Kidney (tissue), 14 donors: ENCODE data around the gene MUSTN1. TPM values are rescaled to one million over a fixed set of nuclear protein-coding genes. Genes with fewer than 3 reads are reported as not detected.

ENCODE experiments used
- DNase-seq, 5 donors: peaks; one replicate each; pipeline ENCODE4 v3.0.0-alpha.2; 2013 to 2020
- FAIRE-seq: peaks from 2 replicates; lab custom pipeline; 2012; peaks lifted over from hg19 to GRCh38; lab: Jason Lieb, UNC
- H3K27ac ChIP-seq, 2 donors: one replicate each; pipeline ENCODE4 v1.7.0; 2013; ENCODE audit warnings: low read depth in 2 of 2, low read length in 2 of 2, inconsistent platforms in 1 of 2
- H3K27me3 ChIP-seq: one replicate; pipeline ENCODE4 v1.7.1; 2013; ENCODE audit warnings: low read length, inconsistent platforms; ENCODE audit not compliant: control insufficient read depth, insufficient read depth
- H3K36me3 ChIP-seq, 3 donors: one replicate each; pipeline versions ENCODE4 v1.7.0 to v1.7.1; 2013; ENCODE audit warnings: low read length in 3 of 3, control low read depth in 1 of 3, inconsistent platforms in 1 of 3; ENCODE audit not compliant: insufficient read depth in 3 of 3, control insufficient read depth in 2 of 3
- H3K4me1 ChIP-seq, 3 donors: one replicate each; pipeline versions ENCODE4 v1.7.0 to v1.7.1; 2013; ENCODE audit warnings: low read length in 3 of 3, inconsistent platforms in 1 of 3, low read depth in 1 of 3; ENCODE audit not compliant: control insufficient read depth in 2 of 3, insufficient read depth in 2 of 3
- H3K4me3 ChIP-seq, 3 donors: one replicate each; pipeline versions ENCODE4 v1.7.0 to v1.8.1; 2013; ENCODE audit warnings: low read length in 3 of 3, control low read depth in 1 of 3, inconsistent platforms in 1 of 3
- H3K9ac ChIP-seq, 3 donors: one replicate each; pipeline versions ENCODE4 v1.7.0 to v1.7.1; 2013; ENCODE audit warnings: low read length in 3 of 3, control low read depth in 1 of 3, inconsistent platforms in 1 of 3
- H3K9me3 ChIP-seq, 3 donors: one replicate each; pipeline versions ENCODE4 v1.7.0 to v1.7.1; 2013; ENCODE audit warnings: low read length in 3 of 3, control low read depth in 1 of 3, inconsistent platforms in 1 of 3; ENCODE audit not compliant: control insufficient read depth in 2 of 3, insufficient read depth in 1 of 3
- CTCF ChIP-seq: IDR thresholded peaks from 3 replicates; pipeline ENCODE4 v1.5.1; 2012; ENCODE audit warnings: mild to moderate bottlenecking, moderate library complexity, borderline replicate concordance; ENCODE audit not compliant: insufficient read depth; ENCODE audit errors: extremely low read depth
- intact Hi-C: fragments of 100-400 bp; cut with DNase I; formaldehyde crosslinking; loops from one replicate; pipeline ENCODE4 v1.11.1; 2022
- polyA plus RNA-seq: library from polyadenylated mRNA; stranded (reverse); fragments of 350-450 nt; fragmentation: Illumina TruSeq; extraction: RNeasy Lipid Tissue Mini Kit (QIAGEN cat#74804); gene quantifications from one replicate; pipeline ENCODE4 v1.2.3, GENCODE V29; 2014; ENCODE audit warnings: low read depth, low replicate concordance; ENCODE audit not compliant: insufficient read depth
- total RNA-seq: library from RNA; stranded (reverse); fragmentation: NEBNext Ultra II Directional; extraction: Animal tissue kit (Norgen Biotek cat#: 25700); gene quantifications from one replicate; pipeline ENCODE4 v1.2.1, GENCODE V29; 2021
- donor health status: control.
- donor health status: control.
- donor health status: control.
- donor health status: control.
- donor health status: control.
- donor health status: DM: yes; HTN: yes; CAD: no.
- donor health status: Normal renal cell carcinoma (clear cell type).

MUSTN1 gene
- total and polyA plus RNA-seq, 2 donors from 2014 or later = 18.6 to 47.8 TPM

GRCh38 chr3:52871761-52872160, 36.9 kb upstream of the MUSTN1 start:
- H3K36me3 ChIP-seq = no peaks in the 10 kb centered on the region
- DNase-seq (no peak), FAIRE-seq (no peak)
- no peak overlapping the region for H3K4me3 ChIP-seq
- H3K27me3 ChIP-seq = no peaks in the 10 kb centered on the region
- no peaks in the 10 kb centered on the region for H3K9me3 ChIP-seq
- H3K27ac ChIP-seq = no peak overlapping the region
- H3K4me1 ChIP-seq = peaks cover 0 to 7% (median 0%) of the 10 kb centered on the region in 3 donors
- intact Hi-C loops = no loop called here
- H3K9ac ChIP-seq = no peak overlapping the region
- no peak for TF ChIP-seq CTCF

GRCh38 chr3:52870471-52870870, 35.7 kb upstream of the MUSTN1 start:
- DNase-seq = no peak
- no peak for TF ChIP-seq CTCF

GRCh38 chr3:52866427-52866826, 31.6 kb upstream of the MUSTN1 start:
- DNase-seq (no peak), FAIRE-seq (no peak)
- Histone ChIP-seq H3K9me3 (no peaks in the 10 kb centered on the region), H3K27me3 (no peaks in the 10 kb centered on the region), H3K4me1 (peaks cover 0 to 3% (median 0%) of the 10 kb centered on the region in 3 donors), H3K27ac (no peak overlapping the region), H3K36me3 (no peaks in the 10 kb centered on the region), H3K9ac (no peak overlapping the region), H3K4me3 (no peak overlapping the region)
- TF ChIP-seq CTCF = no peak
- intact Hi-C loops = no loop called here

More at GRCh38 chr3:52870471-52870870, 35.7 kb upstream of the MUSTN1 start:
- no peaks in the 10 kb centered on the region for H3K36me3 ChIP-seq
- intact Hi-C loops = no loop called here
- no peaks in the 10 kb centered on the region for H3K27me3 ChIP-seq
- no peak overlapping the region for H3K27ac ChIP-seq
- no peak overlapping the region for H3K4me3 ChIP-seq
- no peak for FAIRE-seq
- H3K9me3 ChIP-seq = no peaks in the 10 kb centered on the region
- H3K4me1 ChIP-seq = peaks cover 0 to 3% (median 0%) of the 10 kb centered on the region in 3 donors
- no peak overlapping the region for H3K9ac ChIP-seq

- no peak overlapping the region for H3K9ac ChIP-seq
- FAIRE-seq (no peak), DNase-seq (no peak)
- peaks cover 0 to 3% (median 0%) of the 10 kb centered on the region in 3 donors for H3K4me1 ChIP-seq
- no peak overlapping the region for H3K4me3 ChIP-seq
- no peaks in the 10 kb centered on the region for H3K27me3 ChIP-seq
- intact Hi-C loops = no loop called here
- no peak overlapping the region for H3K27ac ChIP-seq
- no peaks in the 10 kb centered on the region for H3K9me3 ChIP-seq
- no peak for TF ChIP-seq CTCF
- no peaks in the 10 kb centered on the region for H3K36me3 ChIP-seq
Measured at GRCh38 chr3:52865994-52866393, 31.2 kb upstream of the MUSTN1 start.
